Activated CD8-positive, alpha-beta memory T cell treated with anti-CD3 and anti-CD28 coated beads, Interleukin-2, amount 50 U/mL, for 24 hours (primary cell): ENCODE measurements around the gene NKX2-3.

Experiments used
- DNase-seq: peaks from one replicate; pipeline ENCODE4 v3.0.0-alpha.2; 2020; ENCODE audit errors: extremely low read depth

NKX2-3 gene

DNA sequence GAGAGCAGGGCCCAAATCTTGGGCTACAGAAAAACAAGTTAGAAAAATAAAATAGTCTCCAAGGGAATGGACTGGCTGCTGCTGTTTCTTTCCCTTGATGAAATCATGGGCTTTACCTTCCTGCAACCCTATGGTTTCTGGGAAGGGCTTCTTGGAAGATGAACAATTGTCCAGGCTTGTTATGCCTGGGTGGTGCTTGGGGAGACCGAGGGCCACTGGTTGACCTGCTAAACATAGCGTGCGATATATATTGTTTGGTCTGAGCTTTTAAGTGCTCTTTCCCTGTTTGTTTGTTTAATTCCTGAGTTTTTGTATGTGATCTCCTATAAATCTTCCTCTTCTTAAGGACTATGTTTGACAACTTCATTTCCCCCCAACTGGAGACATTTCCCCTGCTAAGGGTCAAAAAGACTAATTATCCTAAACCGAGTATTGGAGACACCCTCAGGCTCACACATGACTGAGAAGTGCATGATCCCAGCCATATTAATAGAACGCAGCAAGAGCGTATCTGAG is 49.6 kb downstream of the NKX2-3 start:
- DNase-seq = no peak

DNA sequence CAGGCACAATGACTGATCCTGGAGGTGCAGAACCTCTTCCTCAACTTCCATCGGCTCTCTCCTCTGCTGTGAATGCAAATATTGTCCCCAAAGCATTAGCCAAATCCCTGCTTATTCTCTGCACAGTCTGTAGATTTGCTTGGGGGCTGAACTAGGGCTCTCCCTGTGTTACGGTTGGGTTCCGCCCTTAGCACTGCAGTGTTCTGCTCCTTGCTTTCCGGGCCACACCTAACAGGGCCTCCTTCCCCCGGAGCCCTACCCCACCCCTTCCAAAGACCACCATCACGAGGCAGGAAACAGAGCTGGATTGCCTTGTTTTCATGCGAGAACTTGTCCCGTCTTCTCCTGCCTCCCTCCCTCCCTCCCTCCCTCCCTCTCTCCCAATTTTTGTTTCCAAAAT is 50.9 kb downstream of the NKX2-3 start:
- DNase-seq = no peak
